T47D (cell line): ENCODE results near the gene TMEM69.
"Not testable (repeated sequence)": the region's sequence is repeated elsewhere in the genome, so short reads cannot be mapped to it uniquely, and the experiment has no call there.

Experiments used
- DNase-seq, 2 experiments: peaks; one replicate each; pipeline versions ENCODE4 v3.0.0 to v3.0.0-alpha.2; 2011 to 2012; ENCODE audit warnings: low read depth in 1 of 2, low spot score in 1 of 2
- JUND ChIP-seq: IDR thresholded peaks from 2 replicates; pipeline ENCODE4 v1.6.1; 2012; ENCODE audit warnings: low read depth
- in situ Hi-C: cut with HindIII; loops from 2 replicates; pipeline ENCODE4 v1.10.0; 2016; ENCODE audit warnings: low sequenced_read_pairs, low pct_unique_long_range_greater_than_20kb

The TMEM69 gene

DNA sequence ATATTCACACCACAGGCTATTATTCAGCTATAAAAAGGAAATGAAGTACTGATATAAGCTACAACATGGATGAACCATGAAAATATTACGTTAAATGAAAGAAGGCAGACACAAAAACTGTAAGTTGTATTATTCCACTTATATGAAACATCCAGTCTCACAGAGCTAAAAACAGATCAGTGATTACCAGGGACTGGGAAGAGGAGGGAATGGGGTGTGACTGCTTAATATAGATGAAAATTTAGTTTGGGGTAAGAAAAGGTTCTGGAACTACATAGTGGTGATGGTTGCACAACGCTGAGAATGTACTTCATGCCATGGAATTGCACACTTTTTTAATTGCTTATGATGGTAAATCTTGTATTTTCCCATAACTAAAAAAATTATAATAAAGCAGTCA, 21.1 kb upstream of the TMEM69 start:
- no peak for DNase-seq
- in situ Hi-C loops = no loop called here
- no peak for TF ChIP-seq JUND

DNA sequence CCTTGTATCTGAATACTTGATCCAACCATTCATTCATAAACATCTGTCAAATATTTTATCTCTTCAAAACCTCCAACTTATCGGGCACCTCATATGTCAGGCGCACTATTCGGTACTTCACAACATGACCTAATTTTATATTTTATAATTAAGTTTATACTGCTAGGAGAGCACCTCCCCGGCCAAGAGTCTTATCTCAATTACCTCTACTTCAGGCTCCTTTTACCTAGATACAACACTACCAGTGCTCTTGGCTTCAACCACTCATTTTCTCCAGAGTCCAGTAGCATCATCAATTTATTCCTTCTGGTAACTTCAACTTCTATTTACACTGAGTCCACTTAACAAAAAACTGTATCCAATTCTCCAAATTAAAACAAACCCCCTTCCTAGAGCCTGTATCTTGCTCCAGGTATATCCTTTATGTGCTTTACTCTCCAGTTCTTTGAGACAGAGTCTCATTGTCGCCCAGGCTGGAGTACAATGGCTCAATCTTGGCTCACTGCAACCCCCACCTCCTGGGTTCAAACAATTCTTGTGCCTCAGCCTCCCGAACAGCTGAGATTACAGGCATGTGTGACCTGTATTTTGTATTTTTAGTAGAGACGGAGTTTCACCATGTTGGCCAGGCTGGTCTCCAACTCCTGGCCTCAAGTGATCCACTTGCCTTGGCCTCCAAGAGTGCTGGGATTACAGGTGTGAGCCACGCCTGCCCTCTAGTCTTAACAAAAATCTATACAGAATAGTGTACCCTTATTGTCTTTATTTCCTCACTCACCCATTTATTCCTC, 20.5 kb upstream of the TMEM69 start:
- no peak for TF ChIP-seq JUND
- in situ Hi-C loops = no loop called here
- no peak for DNase-seq

GRCh38 chr1:45668526-45668925, 19.5 kb upstream of the TMEM69 start:
- no peak for TF ChIP-seq JUND
- in situ Hi-C loops = no loop called here
- no peak for DNase-seq

- no peak for TF ChIP-seq JUND
- no peak for DNase-seq
- in situ Hi-C loops = no loop called here
Observed at GRCh38 chr1:45669379-45669778, 18.6 kb upstream of the TMEM69 start.

DNA sequence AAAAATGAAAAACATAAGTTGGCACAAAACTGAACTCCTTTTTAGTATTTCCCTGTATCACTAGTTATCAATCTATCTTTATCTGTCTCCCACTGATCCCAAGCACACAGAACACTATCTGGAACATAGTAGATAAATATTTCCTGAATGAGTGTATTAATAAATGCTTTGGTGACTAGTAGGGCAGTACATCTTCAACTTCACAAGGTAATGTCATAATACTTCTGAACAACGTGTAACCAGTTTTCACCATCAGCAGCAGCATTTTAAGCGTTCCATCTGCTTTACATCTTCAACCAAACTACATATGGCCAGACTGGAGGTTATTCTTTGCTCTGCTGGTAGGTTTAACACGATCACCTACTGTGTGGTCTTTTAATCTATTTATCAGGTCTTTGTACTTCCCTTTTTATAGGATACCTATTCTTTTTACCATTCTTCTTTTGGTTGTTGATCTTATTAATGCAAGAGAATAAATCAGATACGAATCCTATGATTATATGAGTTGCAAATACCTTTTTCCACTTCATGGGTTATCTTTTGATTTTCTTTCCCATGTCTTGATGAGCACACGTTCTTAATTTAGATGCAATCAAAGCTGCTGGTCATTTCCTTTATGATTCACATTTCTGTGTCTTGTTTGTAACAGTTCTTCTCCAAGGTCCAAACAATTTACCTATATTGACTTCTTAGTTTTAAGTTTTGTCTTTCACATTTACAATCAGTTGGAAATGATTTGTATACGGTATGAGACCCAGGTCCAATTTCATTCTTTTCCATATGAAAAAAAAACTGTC, 17.9 kb upstream of the TMEM69 start:
- no peak for TF ChIP-seq JUND
- DNase-seq = no peak
- in situ Hi-C loops = no loop called here

- no peak for TF ChIP-seq JUND
- no peak for DNase-seq
- in situ Hi-C loops = no loop called here
Observed at GRCh38 chr1:45673956-45674355, 14.0 kb upstream of the TMEM69 start.

DNA sequence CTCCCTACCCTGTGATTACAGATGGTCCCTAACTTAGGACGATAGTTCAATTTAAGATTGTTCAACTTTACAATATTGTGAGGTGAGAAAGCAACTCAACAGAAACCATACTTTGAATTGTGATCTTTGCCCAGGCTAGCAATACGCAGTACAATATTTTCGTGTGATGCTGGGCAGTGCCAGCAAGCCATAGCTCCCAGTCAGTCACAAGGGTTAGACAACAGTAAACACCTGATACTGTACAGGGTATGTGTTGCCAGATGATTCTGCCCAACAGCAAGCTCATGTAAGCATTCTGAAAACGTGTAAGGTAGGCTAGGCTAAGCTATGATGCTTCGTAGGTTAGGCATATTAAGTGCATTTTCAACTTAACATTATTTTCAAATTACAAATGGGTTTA, 13.5 kb upstream of the TMEM69 start:
- no peak for TF ChIP-seq JUND
- no peak for DNase-seq
- in situ Hi-C loops = no loop called here

GRCh38 chr1:45676553-45676952, 11.4 kb upstream of the TMEM69 start:
- DNase-seq, in situ Hi-C loops: not testable (repeated sequence)

DNA sequence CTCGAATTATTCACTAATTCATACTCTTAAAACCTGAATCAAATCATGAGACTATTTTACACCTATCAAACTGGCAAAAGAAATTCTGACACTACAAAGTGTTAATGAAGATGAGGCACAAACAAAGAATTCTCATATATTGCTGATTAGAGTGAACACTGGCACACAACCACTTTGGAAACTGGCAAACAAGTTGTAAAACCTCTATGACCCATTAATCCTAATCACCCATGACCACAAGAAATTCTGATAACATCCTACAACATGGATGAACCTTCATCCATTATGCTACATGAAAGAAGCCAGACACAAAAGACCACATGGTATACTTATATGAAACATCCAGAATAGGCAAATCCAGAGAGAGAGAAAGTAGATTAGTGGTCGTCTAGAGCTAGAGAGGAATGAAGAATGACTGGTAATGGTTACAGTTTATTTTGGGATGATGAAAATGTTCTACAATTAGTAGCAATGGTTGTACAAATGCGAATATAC, 10.2 kb upstream of the TMEM69 start:
- no peak for DNase-seq
- TF ChIP-seq JUND = no peak
- in situ Hi-C loops = no loop called here

- in situ Hi-C loops = no loop called here
- no peak for DNase-seq
- TF ChIP-seq JUND = no peak
Observed at GRCh38 chr1:45678489-45678888, 9.5 kb upstream of the TMEM69 start.

GRCh38 chr1:45679123-45679522, 8.9 kb upstream of the TMEM69 start:
- in situ Hi-C loops = no loop called here
- TF ChIP-seq JUND = no peak

DNA sequence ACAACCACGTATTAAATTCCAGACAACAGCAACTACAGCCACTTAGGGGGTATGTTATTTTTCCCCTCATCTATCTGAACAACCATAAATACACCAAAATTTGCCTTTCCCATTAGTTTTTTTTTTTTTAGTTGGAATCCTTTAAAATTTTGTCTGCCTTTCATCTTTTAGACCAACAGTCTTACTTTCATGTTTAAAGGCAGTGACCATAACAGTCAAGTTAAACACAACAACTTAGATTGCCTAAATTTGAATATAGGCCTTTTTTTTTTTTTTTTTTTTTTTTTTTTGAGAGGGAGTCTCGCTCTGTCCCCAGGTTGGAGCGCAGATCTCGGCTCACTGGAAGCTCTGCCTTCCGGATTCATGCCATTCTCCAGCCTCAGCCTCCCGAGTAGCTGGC, 5.0 kb upstream of the TMEM69 start:
- no peak for TF ChIP-seq JUND
- no peak for DNase-seq
- in situ Hi-C loops = no loop called here

More at GRCh38 chr1:45679123-45679522, 8.9 kb upstream of the TMEM69 start:
- peak in 1 of 2 experiments; percentile 33 for DNase-seq

GRCh38 chr1:45684402-45684801, 3.6 kb upstream of the TMEM69 start:
- no peak for TF ChIP-seq JUND
- no peak for DNase-seq
- in situ Hi-C loops = no loop called here
